Coronary artery (tissue), 2 donors: Measurements from ENCODE around the gene MACROD2.

Experiments used
- DNase-seq: peaks from one replicate; pipeline ENCODE4 v3.0.0-alpha.2; 2017; ENCODE audit warnings: low spot score
- H3K27ac ChIP-seq, 2 donors: fragments of 200-600 bp; sonication (generic); one replicate each; pipeline ENCODE4 v1.5.1; 2016 to 2019
- H3K4me3 ChIP-seq: fragments of 200-600 bp; sonication (generic); 2 replicates; pipeline ENCODE4 v1.5.1; 2016; ENCODE audit warnings: mild to moderate bottlenecking, moderate library complexity
- CTCF ChIP-seq: fragments of 200-600 bp; sonication (generic); IDR thresholded peaks from one replicate; pipeline ENCODE4 v1.5.1; 2019; ENCODE audit warnings: antibody characterized with exemption

Gene MACROD2

GRCh38 chr20:15616626-15617025, 1621.3 kb downstream of the MACROD2 start:
- no peak for TF ChIP-seq CTCF
- H3K4me3 ChIP-seq = no peak overlapping the region
- DNase-seq = no peak
- H3K27ac ChIP-seq = no peak overlapping the region

DNA sequence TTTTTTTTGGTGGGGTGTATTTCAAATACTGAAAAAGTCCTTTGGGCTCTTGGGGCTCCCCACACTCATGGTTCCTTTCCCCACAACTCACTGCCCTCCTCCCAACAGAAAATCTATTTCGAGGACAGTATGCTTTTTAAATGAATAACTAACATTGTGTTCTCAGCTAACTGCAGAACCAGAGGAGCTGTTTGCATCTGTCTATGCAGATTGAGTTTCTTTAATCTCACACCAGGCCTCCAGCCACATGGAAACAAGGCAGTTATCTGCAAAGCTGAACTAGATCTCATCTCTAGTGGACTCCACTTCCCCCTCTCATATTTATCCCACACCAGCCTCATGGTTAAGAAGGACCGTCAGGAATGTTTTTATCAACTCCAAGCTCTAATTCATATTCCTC, 1622.8 kb downstream of the MACROD2 start:
- H3K4me3 ChIP-seq = no peak overlapping the region
- TF ChIP-seq CTCF = no peak
- no peak overlapping the region for H3K27ac ChIP-seq
- no peak for DNase-seq

- Histone ChIP-seq H3K4me3 (no peak overlapping the region), H3K27ac (no peak overlapping the region)
- TF ChIP-seq CTCF = no peak
- DNase-seq = no peak
Observed at GRCh38 chr20:15618912-15619311, 1623.6 kb downstream of the MACROD2 start.

DNA sequence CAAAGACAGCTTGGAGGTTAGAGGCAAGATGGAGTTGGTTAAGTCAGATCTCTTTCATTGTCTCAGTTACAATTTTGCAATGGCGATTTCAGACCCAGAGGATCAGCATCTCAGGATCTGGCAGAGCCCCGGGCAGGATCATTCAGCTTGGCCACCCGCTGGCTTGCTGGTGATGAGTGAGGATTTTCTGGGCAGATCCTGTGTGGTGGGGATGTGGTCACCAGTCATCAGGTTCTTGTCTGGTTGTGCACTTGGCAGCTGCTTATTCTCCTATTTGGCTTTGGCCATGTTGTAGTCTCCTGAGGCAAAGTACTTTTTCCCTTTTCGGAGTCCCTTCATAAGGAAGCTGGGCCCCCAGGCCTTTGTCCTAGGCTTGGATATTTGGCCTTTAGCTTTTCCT, 1624.0 kb downstream of the MACROD2 start:
- TF ChIP-seq CTCF = no peak
- Histone ChIP-seq H3K4me3 (no peak overlapping the region), H3K27ac (no peak overlapping the region)
- DNase-seq = no peak

GRCh38 chr20:15619816-15620215, 1624.5 kb downstream of the MACROD2 start:
- Histone ChIP-seq H3K27ac (no peak overlapping the region), H3K4me3 (no peak overlapping the region)
- TF ChIP-seq CTCF = no peak
- DNase-seq = no peak

GRCh38 chr20:15622368-15622767, 1627.1 kb downstream of the MACROD2 start:
- no peak overlapping the region for H3K27ac ChIP-seq
- DNase-seq = no peak
- H3K4me3 ChIP-seq = no peak overlapping the region
- TF ChIP-seq CTCF = no peak

- no peak for TF ChIP-seq CTCF
- no peak for DNase-seq
- Histone ChIP-seq H3K27ac (no peak overlapping the region), H3K4me3 (no peak overlapping the region)
Observed at GRCh38 chr20:15623215-15623614, 1627.9 kb downstream of the MACROD2 start.
